ENCODE measurements around the gene TP53BP2.

- TF ChIP-seq, protein P1, sequence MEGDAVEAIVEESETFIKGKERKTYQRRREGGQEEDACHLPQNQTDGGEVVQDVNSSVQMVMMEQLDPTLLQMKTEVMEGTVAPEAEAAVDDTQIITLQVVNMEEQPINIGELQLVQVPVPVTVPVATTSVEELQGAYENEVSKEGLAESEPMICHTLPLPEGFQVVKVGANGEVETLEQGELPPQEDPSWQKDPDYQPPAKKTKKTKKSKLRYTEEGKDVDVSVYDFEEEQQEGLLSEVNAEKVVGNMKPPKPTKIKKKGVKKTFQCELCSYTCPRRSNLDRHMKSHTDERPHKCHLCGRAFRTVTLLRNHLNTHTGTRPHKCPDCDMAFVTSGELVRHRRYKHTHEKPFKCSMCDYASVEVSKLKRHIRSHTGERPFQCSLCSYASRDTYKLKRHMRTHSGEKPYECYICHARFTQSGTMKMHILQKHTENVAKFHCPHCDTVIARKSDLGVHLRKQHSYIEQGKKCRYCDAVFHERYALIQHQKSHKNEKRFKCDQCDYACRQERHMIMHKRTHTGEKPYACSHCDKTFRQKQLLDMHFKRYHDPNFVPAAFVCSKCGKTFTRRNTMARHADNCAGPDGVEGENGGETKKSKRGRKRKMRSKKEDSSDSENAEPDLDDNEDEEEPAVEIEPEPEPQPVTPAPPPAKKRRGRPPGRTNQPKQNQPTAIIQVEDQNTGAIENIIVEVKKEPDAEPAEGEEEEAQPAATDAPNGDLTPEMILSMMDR (IDR thresholded peaks at IDR 0.05; ENCODE audit: low read depth, low read length) = no peak
- no peak for TF ChIP-seq EZH2phosphoT487 (IDR thresholded peaks at IDR 0.05; ENCODE audit: low read depth)
These were observed 94.8 kb downstream of the TP53BP2 start for GRCh38 chr1:223750730-223751570.

Measured in OCI-LY3 (cell line).